Suprapubic skin (tissue), 4 donors: ENCODE results near the gene CNTN6. TPM values are rescaled to one million over a fixed set of nuclear protein-coding genes. Genes with fewer than 3 reads are reported as not detected.

Experiments used
- DNase-seq, 2 donors: peaks; one replicate each; pipeline ENCODE4 v3.0.0-alpha.2; 2019; ENCODE audit warnings: low spot score in 2 of 2
- H3K27ac ChIP-seq: fragments of 200-600 bp; sonication (generic); one replicate; pipeline ENCODE4 v1.5.1; 2019
- H3K27me3 ChIP-seq: fragments of 200-600 bp; sonication (generic); one replicate; pipeline ENCODE4 v1.5.1; 2019
- H3K36me3 ChIP-seq: fragments of 200-600 bp; sonication (generic); one replicate; pipeline ENCODE4 v1.5.1; 2019
- H3K4me1 ChIP-seq: fragments of 200-600 bp; sonication (generic); one replicate; pipeline ENCODE4 v1.5.1; 2019
- H3K4me3 ChIP-seq: fragments of 200-600 bp; sonication (generic); one replicate; pipeline ENCODE4 v1.5.1; 2019; ENCODE audit warnings: mild to moderate bottlenecking
- H3K9me3 ChIP-seq: fragments of 200-600 bp; sonication (generic); one replicate; pipeline ENCODE4 v1.5.1; 2019
- CTCF ChIP-seq, 2 donors: fragments of 200-600 bp in 1 of 2; fragments of 450-650 bp in 1 of 2; sonication (generic) in 1 of 2; IDR thresholded peaks; one replicate each; pipeline ENCODE4 v1.5.1; 2016 to 2019; ENCODE audit warnings: antibody characterized with exemption in 2 of 2, mild to moderate bottlenecking in 1 of 2, moderate library complexity in 1 of 2
- EP300 ChIP-seq: sonication (generic); formaldehyde crosslinking; IDR thresholded peaks from one replicate; pipeline ENCODE4 v1.6.1; 2017; ENCODE audit warnings: antibody characterized with exemption
- POLR2A ChIP-seq, 2 donors: fragments of 450-650 bp; IDR thresholded peaks; one replicate each; pipeline ENCODE4 v1.6.1; 2017; ENCODE audit warnings: antibody characterized with exemption in 2 of 2, mild to moderate bottlenecking in 2 of 2, moderate library complexity in 2 of 2
- POLR2AphosphoS5 ChIP-seq, 3 donors: sonication (generic); formaldehyde crosslinking; IDR thresholded peaks; one replicate each; pipeline ENCODE4 v1.6.1; 2017; ENCODE audit warnings: antibody characterized with exemption in 3 of 3
- WGBS: methylation state at CpG from one replicate; pipeline ENCODE4 v1.1.5; 2018; 5-methylcytosine and 5-hydroxymethylcytosine counted together
- total RNA-seq, 4 donors: library from RNA; depleted of rRNA; stranded (reverse); fragments of >200 nt; gene quantifications; one replicate each; pipeline ENCODE4 v1.1.0, GENCODE V29; 2016

The CNTN6 gene
- total RNA-seq, 4 donors from 2014 or later = not detected

- H3K36me3 ChIP-seq = no peaks in the 10 kb centered on the region
- H3K27me3 ChIP-seq = no peaks in the 10 kb centered on the region
- no peak for DNase-seq
- TF ChIP-seq POLR2AphosphoS5 (IDR thresholded peaks at IDR 0.05) (no peak), CTCF (IDR thresholded peaks at IDR 0.05) (no peak), EP300 (no peak), POLR2A (IDR thresholded peaks at IDR 0.05) (no peak)
- no peak overlapping the region for H3K27ac ChIP-seq
- H3K4me1 ChIP-seq = no peaks in the 10 kb centered on the region
- H3K4me3 ChIP-seq = no peak overlapping the region
- H3K9me3 ChIP-seq = no peaks in the 10 kb centered on the region
Measured at GRCh38 chr3:1326546-1326945, 233.7 kb downstream of the CNTN6 start.

- 80% methylated on average over 2 of the region's 2 CpGs for WGBS
- DNase-seq = no peak
- TF ChIP-seq EP300 (no peak), POLR2A (IDR thresholded peaks at IDR 0.05) (no peak), POLR2AphosphoS5 (IDR thresholded peaks at IDR 0.05) (no peak), CTCF (IDR thresholded peaks at IDR 0.05) (no peak)
Measured at GRCh38 chr3:1330107-1330506, 237.3 kb downstream of the CNTN6 start.

GRCh38 chr3:1346386-1346785, 253.6 kb downstream of the CNTN6 start:
- TF ChIP-seq POLR2A (IDR thresholded peaks at IDR 0.05) = no peak
- TF ChIP-seq POLR2AphosphoS5 (IDR thresholded peaks at IDR 0.05) = no peak
- no peak for TF ChIP-seq EP300
- no peak for TF ChIP-seq CTCF (IDR thresholded peaks at IDR 0.05)
- 81% methylated on average over 6 of the region's 6 CpGs for WGBS
- H3K4me1 ChIP-seq = no peaks in the 10 kb centered on the region
- DNase-seq = no peak
- no peak overlapping the region for H3K4me3 ChIP-seq
- no peak overlapping the region for H3K27ac ChIP-seq
- H3K9me3 ChIP-seq = no peaks in the 10 kb centered on the region
- no peaks in the 10 kb centered on the region for H3K36me3 ChIP-seq
- no peaks in the 10 kb centered on the region for H3K27me3 ChIP-seq

More at GRCh38 chr3:1330107-1330506, 237.3 kb downstream of the CNTN6 start:
- H3K36me3 ChIP-seq = no peaks in the 10 kb centered on the region
- H3K27ac ChIP-seq = no peak overlapping the region
- H3K4me3 ChIP-seq = no peak overlapping the region
- H3K9me3 ChIP-seq = no peaks in the 10 kb centered on the region
- no peaks in the 10 kb centered on the region for H3K27me3 ChIP-seq
- no peaks in the 10 kb centered on the region for H3K4me1 ChIP-seq

- Histone ChIP-seq H3K27me3 (no peaks in the 10 kb centered on the region), H3K9me3 (no peaks in the 10 kb centered on the region), H3K4me1 (no peaks in the 10 kb centered on the region), H3K27ac (no peak overlapping the region), H3K4me3 (no peak overlapping the region), H3K36me3 (no peaks in the 10 kb centered on the region)
- WGBS = 88% methylated on average over 3 of the region's 3 CpGs
- no peak for DNase-seq
- no peak for TF ChIP-seq CTCF (IDR thresholded peaks at IDR 0.05)
- no peak for TF ChIP-seq POLR2A (IDR thresholded peaks at IDR 0.05)
- no peak for TF ChIP-seq POLR2AphosphoS5 (IDR thresholded peaks at IDR 0.05)
- TF ChIP-seq EP300 = no peak
Measured at GRCh38 chr3:1348547-1348946, 255.7 kb downstream of the CNTN6 start.

GRCh38 chr3:1350885-1351284, 258.1 kb downstream of the CNTN6 start:
- Histone ChIP-seq H3K27me3 (no peaks in the 10 kb centered on the region), H3K4me1 (no peaks in the 10 kb centered on the region), H3K9me3 (no peaks in the 10 kb centered on the region), H3K27ac (no peak overlapping the region), H3K4me3 (no peak overlapping the region), H3K36me3 (no peaks in the 10 kb centered on the region)
- WGBS = 65% methylated on average over 3 of the region's 3 CpGs
- no peak for DNase-seq
- no peak for TF ChIP-seq POLR2AphosphoS5 (IDR thresholded peaks at IDR 0.05)
- TF ChIP-seq POLR2A (IDR thresholded peaks at IDR 0.05) = no peak
- no peak for TF ChIP-seq EP300
- TF ChIP-seq CTCF (IDR thresholded peaks at IDR 0.05) = no peak
